Ovary (tissue), 9 donors: ENCODE data around the gene SLC26A2. TPM values are rescaled to one million over a fixed set of nuclear protein-coding genes. Genes with fewer than 3 reads are reported as not detected.

Source experiments
- DNase-seq, 5 donors: peaks; one replicate each; pipeline ENCODE4 v3.0.0-alpha.2; 2019 to 2020
- H3K27ac ChIP-seq, 2 donors: fragments of 200-600 bp; one replicate each; pipeline versions ENCODE4 v1.5.1 to v1.8.0; 2019 to 2022
- H3K27me3 ChIP-seq: fragments of 200-600 bp; one replicate; pipeline ENCODE4 v1.8.0; 2022
- H3K36me3 ChIP-seq: fragments of 200-600 bp; sonication (generic); one replicate; pipeline ENCODE4 v1.5.1; 2019
- H3K4me1 ChIP-seq: one replicate; pipeline ENCODE4 v1.8.1; 2013; ENCODE audit warnings: mild to moderate bottlenecking, moderate library complexity; ENCODE audit not compliant: insufficient read depth
- H3K4me3 ChIP-seq: fragments of 200-600 bp; sonication (generic); one replicate; pipeline ENCODE4 v1.5.1; 2017
- H3K9me3 ChIP-seq, 2 donors: fragments of 200-600 bp in 1 of 2; sonication (generic) in 1 of 2; one replicate each; pipeline versions ENCODE4 v1.5.1 to v1.8.1; 2013 to 2019; ENCODE audit warnings: mild to moderate bottlenecking in 1 of 2, moderate library complexity in 1 of 2
- EP300 ChIP-seq: sonication (generic); formaldehyde crosslinking; IDR thresholded peaks from one replicate; pipeline ENCODE4 v1.6.1; 2017; ENCODE audit warnings: antibody characterized with exemption
- POLR2A ChIP-seq: fragments of 450-650 bp; IDR thresholded peaks from one replicate; pipeline ENCODE4 v1.6.1; 2017; ENCODE audit warnings: antibody characterized with exemption, mild to moderate bottlenecking, moderate library complexity
- WGBS, 3 donors: extraction: QIAGEN DNeasy Blood & Tissue Kit in 1 of 3; methylation state at CpG; one replicate each; pipeline versions ENCODE4 v1.1.5 to v1.1.7; 2013 to 2017; 5-methylcytosine and 5-hydroxymethylcytosine counted together
- intact Hi-C, 4 donors: fragments of 100-400 bp; cut with DNase I; formaldehyde crosslinking; loops; one replicate each; pipeline versions ENCODE4 v1.11.0 to v1.15.1; 2022 to 2023
- polyA plus RNA-seq, 2 donors: library from polyadenylated mRNA; stranded (reverse); fragments of 200-250 nt in 1 of 2; fragments of 350-450 nt in 1 of 2; fragmentation: Illumina TruSeq in 1 of 2; extraction: RNeasy Lipid Tissue Mini Kit (QIAGEN cat#74804) in 1 of 2; gene quantifications; one replicate each; pipeline ENCODE4 v1.2.3, GENCODE V29; 2013 to 2014
- total RNA-seq, 7 donors: library from RNA; depleted of rRNA in 2 of 7; stranded (reverse); fragments of >200 nt in 2 of 7; fragmentation: NEBNext Ultra II Directional in 3 of 7; extraction: Animal tissue kit (Norgen Biotek cat#: 25700) in 3 of 7; gene quantifications; one replicate each; pipeline versions ENCODE4 v1.1.0 to v1.2.4, GENCODE V29; 2016 to 2023
- TF ChIP-seq, protein P1 (sequence below), 3 donors: fragments of 450-650 bp in 2 of 3; fragments of 200-600 bp in 1 of 3; IDR thresholded peaks; one replicate each; pipeline versions ENCODE4 v1.5.1 to v1.8.0; 2016 to 2022; ENCODE audit warnings: antibody characterized with exemption in 3 of 3, mild to moderate bottlenecking in 1 of 3
- donor health status: DM: no; HTN: no; CAD: no; lungs with moderate emphysema.
- donor health status: DM: no; HTN: no; CAD: no.
- donor health status: Bipolar disorder and iron deficiency.
- donor health status: DM: yes; HTN: yes; CAD: no.
- donor health status: DM: no; HTN: no; CAD: no.
- donor health status: DM: yes; HTN: yes; CAD: no.

Gene SLC26A2
- total and polyA plus RNA-seq, 9 donors = 4.4 to 19.0 (median 13.3) TPM

DNA sequence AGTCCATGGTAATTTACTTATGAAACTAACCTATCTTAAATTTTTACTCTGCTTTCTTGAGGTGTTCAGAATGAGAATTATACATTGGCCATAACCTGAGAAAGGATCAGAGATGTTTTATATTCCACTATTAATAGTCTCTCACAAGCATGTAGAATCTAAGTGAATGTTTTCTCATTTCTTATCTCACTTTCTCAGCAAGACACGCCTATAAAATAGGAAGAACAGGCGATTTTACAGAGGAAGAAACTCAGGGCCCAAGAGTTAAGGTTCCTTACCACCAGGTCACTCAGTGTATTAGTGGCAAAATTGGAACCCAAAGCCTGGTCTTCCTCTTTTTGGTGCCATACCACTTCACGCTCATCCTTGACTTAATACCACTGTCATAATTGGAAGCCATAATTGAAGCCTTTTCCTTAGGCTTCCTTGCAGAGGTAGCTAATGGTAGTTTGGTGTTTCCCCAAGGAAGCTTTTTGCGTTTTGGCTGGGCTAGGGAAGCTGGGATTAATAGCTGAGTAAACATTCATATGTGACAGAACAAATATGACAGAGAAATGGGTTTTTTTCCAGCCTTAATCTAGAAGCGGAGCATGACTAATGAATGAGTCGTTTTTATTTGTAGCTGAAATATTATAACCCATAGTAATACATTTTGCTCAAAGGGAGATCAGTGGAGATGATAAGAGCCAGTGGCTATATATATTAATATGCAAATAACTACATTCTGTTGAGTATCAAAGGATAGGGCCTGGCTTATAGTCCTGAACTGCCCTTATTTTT is 56.9 kb downstream of the SLC26A2 start:
- intact Hi-C loops = no loop called here
- Histone ChIP-seq H3K36me3 (no peaks in the 10 kb centered on the region), H3K27ac (no peak overlapping the region), H3K27me3 (no peaks in the 10 kb centered on the region), H3K4me3 (no peak overlapping the region), H3K9me3 (peaks cover 0 to 7% of the 10 kb centered on the region in 2 donors), H3K4me1 (no peaks in the 10 kb centered on the region)
- no peak for DNase-seq
- TF ChIP-seq EP300 (no peak), POLR2A (no peak)
- TF ChIP-seq, protein P1, sequence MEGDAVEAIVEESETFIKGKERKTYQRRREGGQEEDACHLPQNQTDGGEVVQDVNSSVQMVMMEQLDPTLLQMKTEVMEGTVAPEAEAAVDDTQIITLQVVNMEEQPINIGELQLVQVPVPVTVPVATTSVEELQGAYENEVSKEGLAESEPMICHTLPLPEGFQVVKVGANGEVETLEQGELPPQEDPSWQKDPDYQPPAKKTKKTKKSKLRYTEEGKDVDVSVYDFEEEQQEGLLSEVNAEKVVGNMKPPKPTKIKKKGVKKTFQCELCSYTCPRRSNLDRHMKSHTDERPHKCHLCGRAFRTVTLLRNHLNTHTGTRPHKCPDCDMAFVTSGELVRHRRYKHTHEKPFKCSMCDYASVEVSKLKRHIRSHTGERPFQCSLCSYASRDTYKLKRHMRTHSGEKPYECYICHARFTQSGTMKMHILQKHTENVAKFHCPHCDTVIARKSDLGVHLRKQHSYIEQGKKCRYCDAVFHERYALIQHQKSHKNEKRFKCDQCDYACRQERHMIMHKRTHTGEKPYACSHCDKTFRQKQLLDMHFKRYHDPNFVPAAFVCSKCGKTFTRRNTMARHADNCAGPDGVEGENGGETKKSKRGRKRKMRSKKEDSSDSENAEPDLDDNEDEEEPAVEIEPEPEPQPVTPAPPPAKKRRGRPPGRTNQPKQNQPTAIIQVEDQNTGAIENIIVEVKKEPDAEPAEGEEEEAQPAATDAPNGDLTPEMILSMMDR (IDR thresholded peaks at IDR 0.05) = no peak
- WGBS, 3 donors = 79 to 86% (median 84%) methylated on average over 6 of the region's 6 CpGs

DNA sequence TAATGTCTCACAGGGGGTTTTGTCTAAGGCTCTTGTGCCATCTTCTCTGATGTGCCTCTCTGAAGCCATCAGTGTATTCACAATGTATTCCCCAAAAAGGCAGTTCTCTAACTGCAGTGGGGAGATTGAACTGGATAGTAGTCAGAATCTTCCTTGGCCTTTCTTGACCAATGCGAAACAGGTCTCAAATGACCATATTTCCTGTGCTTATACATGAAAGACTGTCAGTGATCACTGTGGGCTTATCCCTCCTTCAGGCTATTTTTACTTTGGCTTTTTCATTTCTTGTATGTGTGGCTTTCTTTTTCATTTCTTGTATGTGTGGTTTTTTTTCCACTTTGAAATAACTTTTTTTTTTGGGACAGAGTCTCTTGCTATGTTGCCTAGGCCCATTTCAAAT is 59.7 kb downstream of the SLC26A2 start:
- intact Hi-C loops = no loop called here
- no peak overlapping the region for H3K27ac ChIP-seq

DNA sequence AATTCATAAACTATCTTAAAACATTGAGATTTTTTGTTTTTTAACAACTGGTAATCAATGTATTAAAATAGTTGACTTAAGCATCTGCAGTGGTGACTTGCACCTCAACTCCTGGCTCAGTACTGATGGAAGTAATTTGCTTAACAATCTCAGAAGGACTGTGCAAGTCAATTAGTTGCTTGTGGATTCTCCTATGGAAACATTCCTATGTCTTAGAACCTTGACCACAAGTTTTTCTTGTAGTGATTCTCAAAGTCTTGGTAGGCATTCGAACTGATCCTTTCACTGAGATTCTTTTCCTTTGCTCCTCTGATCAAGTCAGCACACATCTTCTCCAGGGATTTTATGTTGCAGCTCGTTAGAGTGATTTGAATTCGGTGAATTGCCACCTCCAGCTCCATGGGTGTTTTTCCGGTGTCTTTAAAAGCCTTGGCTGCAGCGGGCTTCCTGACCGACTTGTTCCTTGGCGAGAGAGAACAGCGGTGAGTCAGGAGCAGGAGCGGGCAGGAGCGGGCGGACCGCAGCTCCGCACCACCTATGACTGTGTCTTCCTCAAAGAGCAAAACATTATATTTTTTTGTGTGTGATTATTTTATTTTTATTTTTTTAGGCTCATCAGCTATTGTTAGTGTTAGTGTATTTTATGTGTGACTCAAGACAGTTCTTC is 61.1 kb downstream of the SLC26A2 start:
- TF ChIP-seq EP300 (no peak), POLR2A (no peak)
- TF ChIP-seq, protein P1 (IDR thresholded peaks at IDR 0.05) = no peak
- no peak overlapping the region for H3K27ac ChIP-seq
- 75 to 84% (median 79%) methylated on average over 13 of the region's 13 CpGs for WGBS, 3 donors
- DNase-seq = no peak
- H3K4me1 ChIP-seq = no peaks in the 10 kb centered on the region
- no peaks in the 10 kb centered on the region for H3K27me3 ChIP-seq
- no peak overlapping the region for H3K4me3 ChIP-seq
- H3K9me3 ChIP-seq = no peaks in the 10 kb centered on the region
- intact Hi-C loops = no loop called here
- H3K36me3 ChIP-seq = no peaks in the 10 kb centered on the region

More for the DNA sequence above, 59.7 kb downstream of the SLC26A2 start:
- H3K9me3 ChIP-seq = peaks cover 0 to 2% of the 10 kb centered on the region in 2 donors
- no peaks in the 10 kb centered on the region for H3K4me1 ChIP-seq
- H3K36me3 ChIP-seq = no peaks in the 10 kb centered on the region
- TF ChIP-seq, protein P1 (IDR thresholded peaks at IDR 0.05) = no peak
- TF ChIP-seq EP300 = no peak
- TF ChIP-seq POLR2A = no peak
- no peak overlapping the region for H3K4me3 ChIP-seq
- WGBS, 3 donors = 91 to 98% (median 97%) methylated on average over 1 of the region's 1 CpG
- DNase-seq = no peak
- H3K27me3 ChIP-seq = no peaks in the 10 kb centered on the region

DNA sequence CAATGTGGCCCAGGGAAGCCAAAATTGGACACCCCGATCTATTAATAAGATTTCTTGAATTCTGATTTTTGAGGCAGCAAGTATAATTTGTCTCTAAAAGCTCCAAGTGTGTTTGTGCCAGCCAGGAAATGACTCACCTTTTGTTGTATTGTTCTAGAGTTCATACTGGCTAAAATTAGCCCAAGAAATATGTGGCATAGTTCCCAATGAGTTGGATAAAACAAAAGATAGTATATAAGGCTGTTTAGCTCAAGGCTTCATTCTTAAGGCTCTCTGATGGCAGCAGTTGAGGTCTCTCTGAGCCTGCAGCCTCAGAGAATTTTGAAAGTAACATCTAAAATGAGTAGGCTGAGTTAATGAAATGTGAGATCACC is 61.6 kb downstream of the SLC26A2 start:
- H3K4me3 ChIP-seq = no peak overlapping the region
- H3K4me1 ChIP-seq = no peaks in the 10 kb centered on the region
- intact Hi-C loops = no loop called here

More for the DNA sequence above, 61.6 kb downstream of the SLC26A2 start:
- no peak for DNase-seq
- Histone ChIP-seq H3K27ac (no peak overlapping the region), H3K9me3 (no peaks in the 10 kb centered on the region), H3K36me3 (no peaks in the 10 kb centered on the region), H3K27me3 (no peaks in the 10 kb centered on the region)
- TF ChIP-seq EP300 (no peak), POLR2A (no peak)
- TF ChIP-seq, protein P1 (IDR thresholded peaks at IDR 0.05) = no peak
- WGBS, 3 donors = 41 to 62% (median 58%) methylated on average over 1 of the region's 1 CpG
